GM21723 (cell line): ENCODE data around the gene BEND3.
A peak's percentile ranks its signal among the peaks of the same experiment; 100 is the strongest.
"Not testable (repeated sequence)": the region's sequence is repeated elsewhere in the genome, so short reads cannot be mapped to it uniquely, and the experiment has no call there.

ENCODE experiments used
- ATAC-seq: cut with Tn5 transposase; IDR thresholded peaks from one replicate; pipeline ENCODE4 v1.9.1; 2021; ENCODE audit warnings: mild to moderate bottlenecking, moderate library complexity; ENCODE audit not compliant: unreplicated experiment

The BEND3 gene

DNA sequence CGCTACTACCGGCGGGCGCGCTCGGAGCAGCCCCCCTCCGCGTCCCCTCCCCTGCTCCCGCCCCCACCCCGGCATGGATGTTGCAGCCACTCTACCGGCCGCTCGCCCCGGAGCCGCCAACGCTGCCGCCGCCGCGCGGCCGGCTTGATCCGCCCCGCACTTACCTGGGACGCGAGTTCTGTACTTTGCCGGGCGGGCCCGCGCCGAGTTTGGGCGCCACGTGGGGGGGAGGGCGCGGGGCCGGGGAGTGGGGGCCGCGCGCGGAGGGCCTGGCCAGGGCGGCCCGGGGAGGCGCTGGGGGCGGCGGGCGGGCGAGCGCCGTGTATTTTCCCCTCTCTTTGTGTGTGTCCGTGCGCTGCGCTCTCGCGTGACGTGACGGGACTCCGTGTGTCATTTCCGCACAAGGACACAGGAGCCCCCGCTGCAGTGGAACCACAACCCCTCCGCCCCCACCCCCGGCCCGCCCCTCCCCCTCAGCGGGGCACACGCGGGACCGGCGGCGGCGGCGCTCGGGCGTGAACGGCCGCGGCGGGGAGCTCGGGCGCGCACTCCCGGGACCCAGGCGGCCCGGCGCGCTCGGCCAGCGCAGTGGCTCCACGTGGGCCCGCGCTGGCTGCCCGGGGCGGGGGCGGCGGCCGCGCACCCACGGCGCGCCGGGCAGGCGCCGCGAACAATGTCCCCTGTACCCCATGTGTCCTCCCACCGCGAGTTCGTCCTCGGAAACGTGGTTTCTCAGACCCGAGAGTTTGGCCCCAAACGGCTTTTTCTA lies at the start of gene BEND3:
BEND3 (minus strand) TSS at position 590 of the 769 bp plus-strand sequence. CDS start 16,230 bp downstream, outside the sequence.
- peak; percentile 41 for ATAC-seq

DNA sequence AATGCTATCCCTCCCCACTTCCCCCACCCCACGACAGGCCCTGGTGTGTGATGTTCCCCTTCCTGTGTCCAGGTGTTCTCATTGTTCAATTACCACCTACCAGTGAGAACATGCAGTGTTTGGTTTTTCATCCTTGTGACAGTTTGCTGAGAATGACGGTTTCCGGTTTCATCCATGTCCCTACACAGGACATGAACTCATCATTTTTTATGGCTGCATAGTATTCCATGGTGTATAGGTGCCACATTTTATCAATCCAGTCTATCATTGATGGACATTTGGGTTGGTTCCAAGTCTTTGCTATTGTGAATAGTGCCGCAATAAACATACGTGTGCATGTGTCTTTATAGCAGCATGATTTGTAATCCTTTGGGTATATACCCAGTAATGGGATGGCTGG lies 49.0 kb upstream of the BEND3 start:
- not testable (repeated sequence) for ATAC-seq

DNA sequence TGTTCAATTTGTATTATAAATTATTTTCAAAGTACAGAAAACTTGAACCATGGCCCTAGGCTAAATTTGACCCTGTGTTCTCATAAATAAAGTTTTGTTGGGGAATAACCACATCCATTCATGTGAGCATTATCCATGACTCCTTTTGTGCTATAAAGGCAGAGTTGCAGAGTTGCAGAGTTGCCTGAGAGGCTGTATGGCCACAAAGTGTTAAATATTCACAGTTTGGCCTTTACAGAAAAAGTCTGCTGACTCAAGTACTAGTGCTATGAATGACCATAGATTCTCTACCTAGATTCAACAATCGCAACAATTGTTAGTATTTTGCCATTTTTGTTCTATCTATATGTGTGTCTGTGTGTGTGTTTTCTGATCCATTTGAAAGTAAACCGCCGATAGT lies 46.2 kb upstream of the BEND3 start:
- ATAC-seq, result no peak

DNA sequence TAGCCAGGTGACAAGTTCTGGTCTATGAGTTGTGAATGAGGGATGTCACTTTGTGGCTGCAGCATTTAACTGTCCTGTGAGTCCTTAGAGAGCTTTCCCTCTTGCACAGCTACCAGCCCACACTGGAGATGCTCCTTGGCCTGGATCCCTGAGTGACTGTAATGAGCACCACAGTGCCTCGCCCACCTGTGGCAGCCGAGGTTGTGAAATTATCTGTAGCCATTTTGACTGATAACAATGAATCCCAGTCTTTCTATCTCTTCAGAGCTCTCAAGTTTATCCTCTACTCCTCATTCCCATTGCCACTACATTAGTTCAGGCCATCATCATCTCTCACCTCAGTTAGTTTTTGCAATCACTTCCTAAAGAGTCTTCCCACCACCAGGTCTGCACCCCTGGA lies 41.3 kb upstream of the BEND3 start:
- no peak for ATAC-seq

DNA sequence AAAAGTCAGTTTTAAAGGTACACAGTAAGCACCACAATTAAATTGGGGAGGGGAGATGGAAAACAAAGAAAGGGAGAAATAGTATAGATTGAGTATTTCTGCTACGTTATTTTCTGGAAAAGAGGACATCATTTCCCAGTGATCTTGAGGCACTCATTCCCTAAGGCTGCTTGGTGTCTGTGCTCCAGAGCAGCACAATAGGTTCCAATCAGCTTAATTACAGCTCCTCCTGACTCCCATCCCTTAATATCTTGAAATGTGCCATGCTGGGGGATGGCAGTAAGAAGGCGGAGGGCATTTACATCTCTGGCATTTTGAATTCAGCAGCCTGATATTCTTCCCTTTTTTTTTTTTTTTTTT lies 39.5 kb upstream of the BEND3 start:
- no peak for ATAC-seq

DNA sequence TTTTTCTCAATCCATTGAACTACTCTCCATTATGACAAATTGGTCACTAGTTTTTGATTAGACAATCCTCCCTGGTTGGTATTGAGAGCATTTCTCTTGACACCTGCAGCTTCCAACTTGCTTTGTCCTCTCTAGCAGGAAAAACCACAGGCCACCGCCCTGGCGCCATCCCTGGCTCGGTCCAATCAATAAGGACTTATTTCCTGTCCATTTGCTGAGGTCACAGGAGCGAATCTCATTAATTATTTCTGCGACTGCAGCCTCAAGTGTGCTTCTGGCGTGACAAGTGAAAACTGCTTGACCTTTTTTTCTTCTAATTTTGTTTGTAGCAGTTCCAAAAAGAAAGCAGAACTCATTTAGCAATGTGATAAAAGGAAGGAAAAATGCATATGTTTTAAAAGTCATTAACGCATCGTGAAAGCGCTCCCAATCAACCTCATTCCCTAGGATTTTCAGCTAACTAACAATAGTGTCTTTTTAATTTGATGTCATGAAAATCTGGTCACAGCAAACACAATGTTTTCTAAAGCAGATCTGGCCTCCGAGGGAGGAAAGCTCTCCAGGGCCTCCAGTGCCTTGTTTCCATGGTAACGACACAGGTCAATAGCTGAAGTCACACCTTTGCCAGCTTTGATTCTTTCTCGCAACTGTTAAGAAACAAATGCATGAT lies 39.0 kb upstream of the BEND3 start:
- no peak for ATAC-seq

DNA sequence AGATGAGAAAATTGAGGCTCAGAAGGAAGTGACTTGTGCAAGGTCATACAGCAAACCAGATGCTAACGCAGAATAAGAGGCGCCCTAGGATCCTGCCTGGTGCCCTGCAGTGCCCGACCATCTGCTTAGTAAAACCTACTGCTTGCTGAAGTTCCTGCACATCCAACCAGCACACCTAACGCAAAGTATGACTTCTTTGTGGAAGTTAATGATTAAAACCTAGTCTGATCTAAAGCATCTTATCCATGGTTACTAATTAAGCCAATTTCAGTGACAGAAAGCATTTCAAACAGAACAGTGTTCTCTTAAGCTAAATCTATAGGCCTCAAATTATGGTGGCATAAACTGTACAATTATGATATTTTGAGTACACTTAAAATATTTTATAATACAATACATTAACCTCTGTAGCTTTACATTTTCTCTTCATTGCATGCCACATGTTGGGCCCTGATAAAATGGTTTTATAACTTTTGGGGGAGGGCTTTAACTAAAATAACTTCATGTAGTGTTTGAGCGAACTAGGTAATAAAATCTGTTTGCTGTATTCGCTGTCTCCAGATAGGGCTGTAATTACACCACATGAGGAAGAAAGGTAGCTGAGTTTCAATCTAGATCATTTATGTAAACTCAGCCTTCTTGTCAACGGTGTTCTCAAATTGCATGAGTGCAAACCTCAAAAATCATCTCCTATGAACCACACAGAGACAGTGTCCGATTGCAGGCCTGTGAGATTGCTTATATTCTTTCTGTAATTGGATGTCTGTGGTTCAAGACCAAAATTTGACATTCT lies 37.5 kb upstream of the BEND3 start:
- no peak for ATAC-seq

DNA sequence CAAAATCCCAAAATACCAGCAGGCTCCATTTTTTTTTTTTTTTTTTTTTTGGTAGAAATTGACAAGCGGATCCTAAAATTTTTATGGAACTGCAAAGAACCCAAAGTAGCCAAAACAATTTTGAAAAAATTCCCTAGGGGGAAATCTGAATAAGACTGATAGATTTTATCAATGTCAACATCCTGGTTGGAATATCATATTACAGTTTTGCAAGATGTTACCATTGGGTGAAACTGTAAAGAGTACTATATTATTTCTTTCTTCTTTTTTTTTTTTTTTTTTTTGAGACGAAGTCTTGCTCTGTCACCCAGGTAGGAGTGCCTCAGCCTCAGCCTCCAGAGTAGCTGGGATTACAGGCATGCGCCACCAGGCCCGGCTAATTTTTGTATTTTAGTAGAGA lies 29.4 kb upstream of the BEND3 start:
- ATAC-seq, result no peak

DNA sequence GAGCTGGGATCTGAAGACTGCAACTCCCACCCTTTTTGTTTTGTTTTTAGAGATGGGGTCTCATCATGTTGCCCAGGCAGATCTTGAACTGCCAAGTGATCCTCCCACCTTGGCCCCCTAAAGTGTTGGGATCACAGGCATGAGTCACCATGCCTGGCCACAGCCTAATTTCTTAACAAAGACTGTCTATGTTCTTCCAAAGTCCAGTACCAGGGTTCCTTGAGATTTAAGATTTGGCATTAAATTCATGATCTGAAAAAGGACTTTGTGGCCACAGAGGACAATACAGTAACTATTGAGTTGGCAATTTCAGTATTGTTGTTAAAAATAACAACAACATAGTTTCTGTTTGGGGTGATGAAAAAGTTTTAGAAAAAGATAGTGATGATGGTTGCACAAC lies 28.7 kb upstream of the BEND3 start:
- ATAC-seq, result no peak

DNA sequence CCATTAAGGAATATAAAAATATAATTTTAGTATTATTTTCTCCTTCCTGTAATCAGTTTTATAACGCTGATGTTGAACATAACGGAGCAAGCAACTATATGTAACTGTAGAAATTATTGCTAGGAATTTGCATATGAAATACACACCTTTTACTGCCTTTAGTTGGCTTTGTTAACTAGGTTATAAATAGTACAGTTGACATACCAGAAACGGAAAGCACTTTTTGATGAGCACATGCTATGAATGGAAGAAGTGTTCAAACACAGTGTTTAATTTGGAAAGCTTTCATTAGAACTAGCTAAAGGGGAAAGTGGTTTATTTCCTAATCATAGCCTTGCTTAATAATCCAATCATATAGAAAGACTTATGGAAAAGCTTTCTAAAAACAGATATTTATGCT lies 25.3 kb upstream of the BEND3 start:
- ATAC-seq, result no peak

DNA sequence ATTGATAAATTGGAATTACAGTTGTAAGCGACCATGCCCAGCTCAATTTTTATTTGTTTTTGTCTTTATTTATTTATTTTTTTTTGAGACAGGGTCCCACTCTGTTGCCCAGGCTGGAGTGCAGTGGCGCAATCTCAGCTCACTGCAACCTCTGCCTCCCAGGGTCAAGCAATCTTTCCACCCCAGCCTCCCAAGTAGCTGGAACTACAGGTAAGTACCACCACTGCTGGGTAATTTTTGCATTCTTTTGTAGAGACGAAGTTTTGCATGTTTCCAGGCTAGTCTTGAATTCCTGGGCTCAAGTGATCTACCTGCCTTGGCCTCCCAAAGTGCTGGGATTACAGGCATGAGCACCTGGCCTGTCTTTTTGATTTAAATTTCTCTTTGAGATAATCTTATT lies 21.0 kb upstream of the BEND3 start:
- not testable (repeated sequence) for ATAC-seq

DNA sequence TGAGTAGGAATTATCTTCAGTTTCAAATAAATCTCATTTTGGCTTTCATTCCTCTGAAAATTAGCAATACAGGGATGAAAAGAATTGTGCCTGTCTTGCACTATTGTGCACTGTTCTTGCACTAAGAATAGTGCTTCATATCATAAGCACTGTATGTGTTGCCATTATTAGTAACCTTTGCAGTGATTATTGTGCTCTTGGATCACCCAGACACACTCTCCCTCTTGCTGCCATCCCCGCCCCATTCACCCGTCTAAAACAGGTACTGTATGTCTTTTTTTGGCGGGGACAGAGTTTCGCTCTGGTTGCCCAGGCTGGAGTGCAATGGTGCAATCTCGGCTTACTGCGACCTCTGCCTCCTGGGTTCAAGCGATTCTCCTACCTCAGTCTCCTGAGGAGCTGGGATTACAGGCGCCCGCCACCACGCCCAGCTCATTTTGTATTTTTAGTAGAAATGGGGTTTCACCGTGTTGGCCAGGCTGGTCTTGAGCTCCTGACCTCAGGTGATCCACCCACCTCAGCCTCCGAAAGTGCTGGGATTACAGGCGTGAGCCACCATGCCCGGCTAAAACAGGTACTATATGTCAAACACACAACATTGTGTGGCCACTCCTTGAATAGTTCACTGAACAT lies 19.8 kb upstream of the BEND3 start:
- ATAC-seq, result not testable (repeated sequence)

DNA sequence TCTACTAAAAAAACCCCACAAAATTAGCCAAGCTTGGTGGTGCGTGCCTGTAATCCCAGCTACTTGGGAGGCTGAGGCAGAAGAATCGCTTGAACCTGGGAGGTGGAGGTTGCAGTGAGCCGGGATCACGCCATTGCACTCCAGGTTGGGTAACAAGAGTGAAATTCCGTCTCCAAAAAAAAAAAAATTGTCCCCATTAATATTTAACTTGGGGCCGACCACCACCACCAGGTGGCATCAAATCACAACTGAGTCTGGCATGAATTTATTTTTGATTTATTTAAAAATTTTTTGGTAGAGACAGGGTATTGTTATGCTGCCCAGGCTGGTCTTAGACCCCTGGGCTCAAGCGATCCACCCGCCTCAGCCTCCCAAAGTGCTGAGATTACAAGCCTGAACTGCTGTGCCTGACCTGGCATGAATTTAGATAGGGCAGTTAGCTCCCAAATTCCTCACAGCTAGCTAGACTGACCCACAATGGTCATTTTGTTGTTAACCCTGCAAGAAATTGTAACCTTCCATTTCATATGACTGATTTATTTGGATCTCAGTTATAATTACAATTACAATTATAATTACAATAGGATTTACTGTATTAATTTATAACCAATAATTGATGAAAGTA lies 17.1 kb upstream of the BEND3 start:
- no peak for ATAC-seq

DNA sequence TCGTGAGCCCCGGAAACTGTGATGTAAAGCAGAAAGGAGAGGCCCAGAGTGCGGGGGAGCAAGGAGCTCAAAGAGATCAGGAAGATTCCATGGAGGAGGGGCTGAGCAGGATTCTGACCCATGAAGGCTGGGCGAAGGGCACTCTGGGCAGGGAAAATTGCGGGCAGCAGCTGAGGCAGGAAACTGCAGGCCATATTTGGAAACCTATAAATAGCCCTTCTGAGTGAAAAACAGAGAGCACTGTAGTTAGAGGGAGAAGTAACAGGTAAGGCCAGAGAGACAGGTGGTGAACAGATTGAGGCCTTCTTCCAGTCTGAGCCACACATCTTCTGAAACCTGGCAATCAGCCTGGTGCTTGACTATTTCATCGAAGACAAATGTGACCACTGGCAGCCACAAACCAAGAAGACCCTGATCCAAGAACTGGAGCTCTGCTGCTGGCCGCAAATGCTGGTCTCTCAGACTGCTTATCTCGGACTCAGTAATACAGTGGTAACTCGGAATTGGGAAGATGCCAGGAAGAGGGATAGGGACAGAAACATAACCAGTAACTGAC lies 14.1 kb upstream of the BEND3 start:
- ATAC-seq, result no peak

DNA sequence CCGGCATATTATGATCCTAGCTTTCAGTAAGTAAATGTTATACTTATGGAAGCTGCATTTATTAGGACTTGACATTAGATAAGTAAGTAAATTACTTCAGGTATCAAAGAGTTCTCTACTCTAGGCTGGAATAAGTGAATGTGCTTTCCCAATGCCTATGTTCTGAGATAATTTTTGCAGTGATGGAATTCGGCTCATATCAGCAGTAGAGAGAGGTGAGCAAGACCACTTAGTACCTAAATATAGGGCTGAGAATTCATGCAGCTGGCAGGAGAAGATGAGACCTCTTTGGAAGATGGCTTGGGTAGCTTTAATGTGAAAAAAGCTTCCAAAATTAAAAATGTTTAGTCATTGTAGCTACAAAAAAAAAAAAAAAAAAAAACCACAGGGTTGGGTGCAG lies 13.3 kb upstream of the BEND3 start:
- no peak for ATAC-seq

DNA sequence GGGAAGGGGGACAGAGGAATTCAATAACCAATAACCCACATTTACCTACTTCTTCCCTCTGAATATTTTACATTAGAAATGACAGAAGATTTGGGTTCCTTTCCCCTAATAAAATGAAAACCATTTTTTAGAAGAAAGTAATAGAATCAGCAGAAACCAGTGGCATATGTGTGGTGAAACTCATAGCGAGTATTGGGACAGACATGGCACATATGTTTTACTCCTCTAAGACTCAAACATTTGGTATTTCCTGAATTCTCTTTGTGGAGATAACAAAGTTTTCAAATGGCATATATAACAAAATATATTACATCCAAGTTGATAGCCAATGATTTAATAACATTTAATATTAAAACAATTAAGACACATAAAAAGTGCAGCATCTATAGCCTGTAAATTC lies 12.9 kb upstream of the BEND3 start:
- no peak for ATAC-seq

DNA sequence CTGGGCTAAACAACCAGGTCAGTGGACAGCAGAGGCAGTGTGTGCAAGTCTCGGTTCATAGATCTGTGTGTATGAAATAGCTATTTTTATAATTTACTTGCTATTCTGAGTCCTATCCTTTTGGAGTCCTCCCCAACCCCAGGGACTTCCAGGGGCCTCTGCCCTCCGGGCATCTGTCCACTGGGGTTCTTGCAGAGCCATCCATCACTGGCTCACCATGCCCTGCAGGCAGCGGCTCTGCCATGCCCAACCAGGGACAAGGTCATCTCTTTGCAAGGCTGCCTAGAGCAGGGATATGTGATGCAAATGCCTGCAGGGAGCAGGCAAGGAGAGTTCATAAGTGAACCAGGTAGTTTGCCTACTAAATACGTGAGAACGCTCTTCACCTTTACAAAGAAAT lies 10.5 kb upstream of the BEND3 start:
- no peak for ATAC-seq

DNA sequence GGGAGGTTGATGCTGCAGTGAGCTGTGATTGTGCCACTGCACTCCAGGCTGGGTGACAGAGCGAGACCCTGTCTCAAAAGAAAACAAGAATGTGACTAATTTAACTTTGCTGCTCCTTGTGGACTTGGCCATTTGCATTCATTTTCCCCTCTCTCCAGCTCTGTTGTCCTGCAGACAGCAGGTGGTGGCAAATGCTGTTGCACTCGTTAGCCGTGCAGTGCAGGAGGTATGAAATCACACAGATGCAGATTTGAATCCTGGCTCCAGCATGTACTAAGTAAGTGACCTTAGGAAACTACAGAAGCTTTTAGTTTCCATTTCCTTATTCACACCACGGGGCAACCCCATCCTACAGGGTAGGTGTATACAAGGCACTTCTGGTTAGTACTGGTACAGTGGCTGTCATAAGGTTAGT lies 9.6 kb upstream of the BEND3 start:
- peak; percentile 91 for ATAC-seq

DNA sequence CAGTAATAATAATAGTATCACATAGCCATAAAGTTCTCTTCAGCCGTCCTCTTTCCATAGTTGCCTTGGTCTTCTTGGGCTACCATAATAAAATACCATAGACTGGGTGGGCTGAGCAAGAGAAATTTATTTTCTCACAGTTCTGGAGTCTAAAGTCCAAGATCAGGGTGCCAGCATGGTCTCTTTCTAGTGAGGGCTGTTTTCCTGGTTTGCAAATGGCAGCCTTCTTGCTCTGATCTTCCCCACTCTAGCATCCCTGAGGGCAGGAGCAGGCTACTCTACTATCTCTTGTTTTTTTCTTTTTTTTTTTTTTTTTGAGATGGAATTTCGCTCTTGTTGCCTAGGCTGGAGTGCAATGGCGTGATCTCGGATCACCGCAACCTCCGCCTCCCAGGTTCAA lies 8.2 kb upstream of the BEND3 start:
- no peak for ATAC-seq

DNA sequence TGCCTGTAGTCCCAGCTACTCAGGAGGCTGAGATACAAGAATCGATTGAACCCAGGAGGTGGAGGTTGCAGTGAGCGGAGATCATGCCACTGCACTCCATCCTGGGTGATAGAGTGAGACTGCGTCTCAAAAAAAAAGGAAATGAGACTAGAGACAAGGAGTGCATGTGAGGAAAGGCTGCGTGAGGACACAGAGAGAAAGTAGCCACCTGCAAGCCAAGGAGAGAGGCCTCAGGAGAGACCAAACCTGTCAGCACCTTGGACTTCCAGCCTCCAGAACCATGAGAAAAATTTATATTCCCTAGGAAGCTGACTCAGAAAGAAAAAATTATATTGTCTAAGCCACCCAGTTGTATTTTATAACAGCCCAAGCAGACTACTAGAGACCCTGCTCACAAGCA lies 7.4 kb upstream of the BEND3 start:
- ATAC-seq, result no peak
